Central memory CD4-positive, alpha-beta T cell (primary cell): ENCODE results near the gene MYOM3.

Experiments used
- DNase-seq: peaks from one replicate; pipeline ENCODE4 v3.0.0; 2022

The MYOM3 gene

GRCh38 chr1:24138476-24139221 lies 26.7 kb upstream of the MYOM3 start:
- DNase-seq: no peak

- DNase-seq: no peak
These were observed 25.1 kb upstream of the MYOM3 start for GRCh38 chr1:24136956-24137539.

- DNase-seq: no peak
These were observed 22.4 kb upstream of the MYOM3 start for GRCh38 chr1:24134376-24134775.

- DNase-seq: no peak
These were observed 21.9 kb upstream of the MYOM3 start for GRCh38 chr1:24133819-24134218.

- no peak for DNase-seq
These were observed 18.4 kb upstream of the MYOM3 start for GRCh38 chr1:24130385-24130784.

GRCh38 chr1:24127801-24128363 lies 15.9 kb upstream of the MYOM3 start:
- no peak for DNase-seq

- no peak for DNase-seq
These were observed 15.3 kb upstream of the MYOM3 start for GRCh38 chr1:24127134-24127800.

- no peak for DNase-seq
These were observed 14.7 kb upstream of the MYOM3 start for GRCh38 chr1:24126672-24127023.

GRCh38 chr1:24126018-24126671 lies 14.2 kb upstream of the MYOM3 start:
- DNase-seq: no peak

GRCh38 chr1:24125456-24125855 lies 13.5 kb upstream of the MYOM3 start:
- DNase-seq: no peak

- DNase-seq: no peak
These were observed 13.0 kb upstream of the MYOM3 start for GRCh38 chr1:24124980-24125379.

- no peak for DNase-seq
These were observed 11.7 kb upstream of the MYOM3 start for GRCh38 chr1:24123611-24124010.

- no peak for DNase-seq
These were observed 10.8 kb upstream of the MYOM3 start for GRCh38 chr1:24122776-24123175.

- DNase-seq: no peak
These were observed 9.5 kb upstream of the MYOM3 start for GRCh38 chr1:24121406-24121805.

GRCh38 chr1:24120965-24121364 lies 9.0 kb upstream of the MYOM3 start:
- no peak for DNase-seq

GRCh38 chr1:24119859-24120756 lies 8.2 kb upstream of the MYOM3 start:
- DNase-seq: no peak

- no peak for DNase-seq
These were observed 7.5 kb upstream of the MYOM3 start for GRCh38 chr1:24119489-24119858.

- DNase-seq: no peak
These were observed 6.7 kb upstream of the MYOM3 start for GRCh38 chr1:24118410-24119242.

GRCh38 chr1:24117722-24118409 lies 5.9 kb upstream of the MYOM3 start:
- DNase-seq: no peak

- DNase-seq: no peak
These were observed 5.2 kb upstream of the MYOM3 start for GRCh38 chr1:24117132-24117531.

GRCh38 chr1:24114753-24115152 lies 2.8 kb upstream of the MYOM3 start:
- no peak for DNase-seq
